HepG2 (cell line): ENCODE data around the gene COQ10B. TPM values are rescaled to one million over a fixed set of nuclear protein-coding genes. Genes with fewer than 3 reads are reported as not detected.

Experiments
- EHMT2 ChIP-seq: fragments of 200-600 bp; sonication (generic); IDR thresholded peaks from 2 replicates; pipeline ENCODE4 v1.7.0; 2017; ENCODE audit warnings: antibody characterized with exemption, low read depth, low read length, borderline replicate concordance
- FOXJ3 ChIP-seq: sonication (generic); formaldehyde crosslinking; IDR thresholded peaks from 2 replicates; pipeline ENCODE4 v1.4.0; 2020; ENCODE audit warnings: missing genetic modification reagents, mild to moderate bottlenecking, borderline replicate concordance
- KIAA2018 ChIP-seq: sonication (generic); formaldehyde crosslinking; IDR thresholded peaks from 2 replicates; pipeline ENCODE4 v1.5.0; 2020; ENCODE audit warnings: mild to moderate bottlenecking, missing genetic modification reagents, borderline replicate concordance
- NPAS2 ChIP-seq: sonication (generic); formaldehyde crosslinking; IDR thresholded peaks from 2 replicates; pipeline ENCODE4 v1.8.0; 2022; ENCODE audit warnings: mild to moderate bottlenecking, missing genetic modification reagents, borderline replicate concordance
- NR1H2 ChIP-seq: sonication (generic); formaldehyde crosslinking; IDR thresholded peaks from 2 replicates; pipeline ENCODE4 v1.8.1; 2022; ENCODE audit warnings: low read depth, missing genetic modification reagents, borderline replicate concordance
- PCBP1 ChIP-seq: fragments of 200-400 bp; formaldehyde crosslinking; IDR thresholded peaks from 2 replicates; pipeline ENCODE4 v1.6.1; 2017; ENCODE audit warnings: mild to moderate bottlenecking, low read depth, low read length, borderline replicate concordance
- SAFB2 ChIP-seq: sonication (generic); formaldehyde crosslinking; IDR thresholded peaks from 2 replicates; pipeline ENCODE4 v1.5.1; 2020; ENCODE audit warnings: missing genetic modification reagents, low read depth, mild to moderate bottlenecking, borderline replicate concordance
- SOX13 ChIP-seq, 3 experiments: fragments of 450-650 bp in 1 of 3; sonication (generic) in 1 of 3; formaldehyde crosslinking in 1 of 3; IDR thresholded peaks in 2 of 3; conservative IDR thresholded peaks in 1 of 3; 2 replicates each; pipeline versions ENCODE4 v1.5.0 to v1.6.1; 2016 to 2020; ENCODE audit warnings: antibody characterized with exemption in 1 of 3, mild to moderate bottlenecking in 1 of 3, missing compliant biosample characterization in 1 of 3, missing genetic modification reagents in 1 of 3, moderate library complexity in 1 of 3
- TBL1XR1 ChIP-seq: fragments of 150-350 bp; IDR thresholded peaks from 2 replicates; pipeline ENCODE4 v1.6.1; 2014; ENCODE audit warnings: borderline replicate concordance, low read length; ENCODE audit not compliant: partially characterized antibody
- TEF ChIP-seq: sonication (generic); formaldehyde crosslinking; IDR thresholded peaks from 2 replicates; pipeline ENCODE4 v1.5.0; 2020; ENCODE audit warnings: missing genetic modification reagents
- ZKSCAN5 ChIP-seq: sonication (generic); formaldehyde crosslinking; IDR thresholded peaks from 2 replicates; pipeline ENCODE4 v1.5.1; 2020; ENCODE audit warnings: mild to moderate bottlenecking, missing genetic modification reagents
- ZMAT3 ChIP-seq: sonication (generic); formaldehyde crosslinking; conservative IDR thresholded peaks from 2 replicates; pipeline ENCODE4 v1.7.0; 2021; ENCODE audit warnings: missing genetic modification reagents
- ZNF234 ChIP-seq: sonication (generic); formaldehyde crosslinking; conservative IDR thresholded peaks from 2 replicates; pipeline ENCODE4 v1.5.1; 2020; ENCODE audit warnings: mild to moderate bottlenecking, missing genetic modification reagents
- ZNF598 ChIP-seq: sonication (generic); formaldehyde crosslinking; IDR thresholded peaks from 2 replicates; pipeline ENCODE4 v1.5.1; 2020; ENCODE audit warnings: mild to moderate bottlenecking, missing genetic modification reagents, borderline replicate concordance
- ZNF883 ChIP-seq: sonication (generic); formaldehyde crosslinking; IDR thresholded peaks from 2 replicates; pipeline ENCODE4 v1.5.1; 2020; ENCODE audit warnings: mild to moderate bottlenecking, missing genetic modification reagents; ENCODE audit errors: not compliant biosample characterization
- polyA plus RNA-seq, 8 experiments: library from polyadenylated mRNA; depleted of rRNA in 3 of 8; stranded (reverse) in 7 of 8; unstranded in 1 of 8; fragments of >200 nt; fragmentation: Illumina TruSeq in 4 of 8; extraction: Trizol in 4 of 8; gene quantifications; 2 replicates each; pipeline versions ENCODE4 v1.2.1 to v1.2.3, GENCODE V29; 2011 to 2016; ENCODE audit warnings: low read depth in 4 of 8, missing spikeins in 1 of 8, mixed read lengths in 1 of 8; ENCODE audit not compliant: insufficient read depth in 1 of 8
- total RNA-seq, 5 experiments: library from RNA; depleted of rRNA; stranded (reverse); fragments of >200 nt; fragmentation: Illumina TruSeq; extraction: Trizol; gene quantifications; 2 replicates each; pipeline ENCODE4 v1.2.3, GENCODE V29; 2016; ENCODE audit warnings: low read depth in 1 of 5
- TF ChIP-seq, protein P1 (sequence below): IDR thresholded peaks from 2 replicates; pipeline ENCODE4 v1.6.1; 2016; ENCODE audit warnings: missing biosample characterization, missing genetic modification reagents, low read depth

Gene COQ10B
- total and polyA plus RNA-seq, 2 of the 13 experiments (the other 11 are each of a cell fraction or from before 2014, with no cell fraction given): 4.6 to 34.9 TPM

DNA sequence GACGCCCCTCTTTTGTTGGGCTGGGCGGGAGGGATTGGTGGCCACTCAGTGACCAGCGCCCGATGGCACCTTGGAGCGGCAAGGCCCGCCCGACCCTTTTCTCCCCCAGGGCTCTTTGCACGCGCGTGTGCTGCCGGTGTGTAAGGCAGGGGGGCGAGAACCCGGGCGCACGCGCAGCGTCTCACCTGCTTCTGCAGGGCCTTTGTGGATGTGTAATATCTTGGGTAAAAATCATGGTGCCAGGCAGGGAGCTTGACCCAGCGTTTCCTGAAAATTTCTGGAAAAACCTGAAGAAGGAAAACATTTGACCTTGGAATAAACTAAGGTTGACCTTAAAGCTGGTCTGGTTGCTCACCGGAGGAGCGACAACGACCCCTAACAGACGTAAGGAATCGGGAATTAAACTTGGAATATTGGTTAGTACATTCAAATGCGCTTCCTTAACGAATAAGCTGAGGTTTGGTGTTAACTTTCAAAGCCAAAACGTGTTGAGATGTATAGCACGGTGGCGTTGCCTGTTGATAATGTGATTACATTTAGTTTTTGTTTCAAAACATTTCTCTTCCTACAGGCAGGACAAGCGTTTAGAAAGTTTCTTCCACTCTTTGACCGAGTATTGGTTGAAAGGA is 47.3 kb downstream of the COQ10B start (continued):
- TF ChIP-seq KIAA2018 (CRISPR knock-in tag): no peak
- TF ChIP-seq, protein P1, sequence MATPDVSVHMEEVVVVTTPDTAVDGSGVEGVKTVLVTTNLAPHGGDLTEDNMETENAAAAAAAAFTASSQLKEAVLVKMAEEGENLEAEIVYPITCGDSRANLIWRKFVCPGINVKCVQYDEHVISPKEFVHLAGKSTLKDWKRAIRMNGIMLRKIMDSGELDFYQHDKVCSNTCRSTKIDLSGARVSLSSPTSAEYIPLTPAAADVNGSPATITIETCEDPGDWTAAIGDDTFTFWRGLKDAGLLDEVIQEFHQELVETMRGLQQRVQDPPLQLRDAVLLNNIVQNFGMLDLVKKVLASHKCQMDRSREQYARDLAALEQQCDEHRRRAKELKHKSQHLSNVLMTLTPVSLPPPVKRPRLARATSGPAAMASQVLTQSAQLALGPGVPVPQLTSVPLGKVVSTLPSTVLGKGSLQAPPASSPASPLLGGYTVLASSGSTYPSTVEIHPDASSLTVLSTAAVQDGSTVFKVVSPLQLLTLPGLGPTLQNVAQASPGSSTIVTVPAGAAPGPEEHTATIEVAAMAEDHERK (CRISPR knock-in tag): no peak
- TF ChIP-seq FOXJ3 (CRISPR knock-in tag): no peak; the same call in 1 of the 2 replicates
- no peak for TF ChIP-seq PCBP1
- TF ChIP-seq SAFB2 (CRISPR knock-in tag): no peak
- TF ChIP-seq TBL1XR1: no peak
- no peak for TF ChIP-seq ZKSCAN5 (CRISPR knock-in tag)
- TF ChIP-seq NPAS2 (CRISPR knock-in tag): 0 out of 2 replicates have a peak, but pooled peaks have one; percentile 46
- no peak for TF ChIP-seq ZNF883 (CRISPR knock-in tag)
- no peak for TF ChIP-seq ZNF598 (CRISPR knock-in tag)
- TF ChIP-seq NR1H2 (CRISPR knock-in tag): peak; percentile 80; the same call in 1 of the 2 replicates
- TF ChIP-seq SOX13 (IDR thresholded peaks at IDR 0.05): no peak
- no peak for TF ChIP-seq SOX13 (CRISPR knock-in tag; conservative IDR thresholded peaks at IDR 0.05 in 1 of 2, IDR thresholded peaks at IDR 0.05 in 1 of 2)
- TF ChIP-seq EHMT2: no peak
- TF ChIP-seq ZNF234 (CRISPR knock-in tag): 0 out of 2 replicates have a peak, but pooled peaks have one; percentile 46
- TF ChIP-seq ZMAT3 (CRISPR knock-in tag): no peak
- 0 out of 2 replicates have a peak, but pooled peaks have one; percentile 21 for TF ChIP-seq TEF (CRISPR knock-in tag)
